ENCODE measurements around the gene VPS39. TPM values are rescaled to one million over a fixed set of nuclear protein-coding genes. Genes with fewer than 3 reads are reported as not detected.

The VPS39 gene
- total and polyA plus RNA-seq, 2 of the 8 experiments (the other 6 are each of a cell fraction or from before 2014, with no cell fraction given) = 34.4 to 36.6 TPM

DNA sequence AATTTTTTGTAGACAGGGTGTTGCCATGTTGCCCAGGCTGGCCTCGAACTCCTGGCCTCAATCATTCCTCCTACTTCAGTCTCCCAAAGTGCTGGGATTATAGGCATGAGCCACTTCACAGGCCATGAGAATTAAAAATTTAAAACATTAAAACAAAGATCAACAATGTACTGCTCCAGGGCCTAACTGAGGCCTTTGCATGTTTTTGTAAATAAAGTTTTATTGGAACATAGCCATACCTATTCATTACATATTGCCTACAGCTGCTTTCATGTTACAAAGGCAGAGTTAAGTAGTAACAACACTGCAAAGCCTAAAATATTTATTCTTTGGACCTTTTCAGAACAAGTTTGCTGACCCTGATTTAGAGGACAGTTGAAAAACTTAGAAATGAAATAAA, 9.6 kb downstream of the VPS39 start (continued):
- TF ChIP-seq, protein P1, sequence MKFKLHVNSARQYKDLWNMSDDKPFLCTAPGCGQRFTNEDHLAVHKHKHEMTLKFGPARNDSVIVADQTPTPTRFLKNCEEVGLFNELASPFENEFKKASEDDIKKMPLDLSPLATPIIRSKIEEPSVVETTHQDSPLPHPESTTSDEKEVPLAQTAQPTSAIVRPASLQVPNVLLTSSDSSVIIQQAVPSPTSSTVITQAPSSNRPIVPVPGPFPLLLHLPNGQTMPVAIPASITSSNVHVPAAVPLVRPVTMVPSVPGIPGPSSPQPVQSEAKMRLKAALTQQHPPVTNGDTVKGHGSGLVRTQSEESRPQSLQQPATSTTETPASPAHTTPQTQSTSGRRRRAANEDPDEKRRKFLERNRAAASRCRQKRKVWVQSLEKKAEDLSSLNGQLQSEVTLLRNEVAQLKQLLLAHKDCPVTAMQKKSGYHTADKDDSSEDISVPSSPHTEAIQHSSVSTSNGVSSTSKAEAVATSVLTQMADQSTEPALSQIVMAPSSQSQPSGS (IDR thresholded peaks at IDR 0.05; ENCODE audit: low read length) = no peak
- TF ChIP-seq TCF12 (IDR thresholded peaks at IDR 0.05; ENCODE audit: low read depth, low read length) (no peak), SIRT6 (IDR thresholded peaks at IDR 0.05; ENCODE audit: low read length) (no peak)
- TF ChIP-seq, protein P2, sequence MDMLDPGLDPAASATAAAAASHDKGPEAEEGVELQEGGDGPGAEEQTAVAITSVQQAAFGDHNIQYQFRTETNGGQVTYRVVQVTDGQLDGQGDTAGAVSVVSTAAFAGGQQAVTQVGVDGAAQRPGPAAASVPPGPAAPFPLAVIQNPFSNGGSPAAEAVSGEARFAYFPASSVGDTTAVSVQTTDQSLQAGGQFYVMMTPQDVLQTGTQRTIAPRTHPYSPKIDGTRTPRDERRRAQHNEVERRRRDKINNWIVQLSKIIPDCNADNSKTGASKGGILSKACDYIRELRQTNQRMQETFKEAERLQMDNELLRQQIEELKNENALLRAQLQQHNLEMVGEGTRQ (IDR thresholded peaks at IDR 0.05; ENCODE audit: low read length) = no peak
